ENCODE data around the gene RERE. TPM values are rescaled to one million over a fixed set of nuclear protein-coding genes. Genes with fewer than 3 reads are reported as not detected.
A peak's percentile ranks its signal among the peaks of the same experiment; 100 is the strongest.

RERE gene
- total RNA-seq, 4 donors from 2014 or later, result 86.4 to 111 (median 103) TPM

DNA sequence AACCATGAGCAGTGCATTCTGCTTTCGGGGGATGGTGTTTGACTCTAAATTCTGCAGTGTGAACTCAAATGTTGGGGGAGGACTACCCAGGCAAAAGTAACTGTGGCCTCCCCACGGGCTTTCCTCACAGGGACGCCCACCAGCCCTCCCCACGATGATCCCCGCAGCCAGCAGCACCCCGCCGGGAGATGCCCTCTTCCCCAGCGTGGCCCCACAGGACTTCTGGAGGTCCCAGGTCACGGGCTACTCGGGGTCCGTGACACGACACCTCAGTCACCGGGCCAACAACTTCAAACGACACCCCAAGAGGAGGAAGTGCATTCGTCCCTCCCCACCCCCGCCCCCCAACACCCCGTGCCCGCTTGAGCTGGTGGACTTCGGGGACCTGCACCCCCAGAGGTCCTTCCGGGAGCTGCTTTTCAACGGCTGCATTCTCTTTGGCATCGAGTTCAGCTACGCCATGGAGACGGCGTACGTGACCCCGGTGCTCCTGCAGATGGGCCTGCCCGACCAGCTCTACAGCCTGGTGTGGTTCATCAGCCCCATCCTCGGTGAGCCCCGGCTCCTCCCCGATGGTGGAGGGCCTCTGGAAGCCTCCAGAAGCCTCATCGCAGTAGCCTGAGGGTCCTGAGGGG is 493.1 kb downstream of the RERE start:
- no peaks in the 10 kb centered on the region for H3K9me3 ChIP-seq
- TF ChIP-seq, protein P1, sequence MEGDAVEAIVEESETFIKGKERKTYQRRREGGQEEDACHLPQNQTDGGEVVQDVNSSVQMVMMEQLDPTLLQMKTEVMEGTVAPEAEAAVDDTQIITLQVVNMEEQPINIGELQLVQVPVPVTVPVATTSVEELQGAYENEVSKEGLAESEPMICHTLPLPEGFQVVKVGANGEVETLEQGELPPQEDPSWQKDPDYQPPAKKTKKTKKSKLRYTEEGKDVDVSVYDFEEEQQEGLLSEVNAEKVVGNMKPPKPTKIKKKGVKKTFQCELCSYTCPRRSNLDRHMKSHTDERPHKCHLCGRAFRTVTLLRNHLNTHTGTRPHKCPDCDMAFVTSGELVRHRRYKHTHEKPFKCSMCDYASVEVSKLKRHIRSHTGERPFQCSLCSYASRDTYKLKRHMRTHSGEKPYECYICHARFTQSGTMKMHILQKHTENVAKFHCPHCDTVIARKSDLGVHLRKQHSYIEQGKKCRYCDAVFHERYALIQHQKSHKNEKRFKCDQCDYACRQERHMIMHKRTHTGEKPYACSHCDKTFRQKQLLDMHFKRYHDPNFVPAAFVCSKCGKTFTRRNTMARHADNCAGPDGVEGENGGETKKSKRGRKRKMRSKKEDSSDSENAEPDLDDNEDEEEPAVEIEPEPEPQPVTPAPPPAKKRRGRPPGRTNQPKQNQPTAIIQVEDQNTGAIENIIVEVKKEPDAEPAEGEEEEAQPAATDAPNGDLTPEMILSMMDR (IDR thresholded peaks at IDR 0.05), result no peak
- TF ChIP-seq POLR2A (IDR thresholded peaks at IDR 0.05) (no peak), EP300 (IDR thresholded peaks at IDR 0.05) (no peak)
- peaks cover 0 to 42% (median 0%) of the 10 kb centered on the region in 3 donors for H3K36me3 ChIP-seq
- H3K4me3 ChIP-seq, result no peak overlapping the region
- WGBS, 2 donors, result 84 to 88% methylated on average over 24 to 27 of the region's 32 CpGs
- no peak overlapping the region for H3K27ac ChIP-seq
- no peaks in the 10 kb centered on the region for H3K4me1 ChIP-seq
- no peaks in the 10 kb centered on the region for H3K27me3 ChIP-seq
- DNase-seq (ENCODE audit: low spot score in 2 of 2), result no peak

DNA sequence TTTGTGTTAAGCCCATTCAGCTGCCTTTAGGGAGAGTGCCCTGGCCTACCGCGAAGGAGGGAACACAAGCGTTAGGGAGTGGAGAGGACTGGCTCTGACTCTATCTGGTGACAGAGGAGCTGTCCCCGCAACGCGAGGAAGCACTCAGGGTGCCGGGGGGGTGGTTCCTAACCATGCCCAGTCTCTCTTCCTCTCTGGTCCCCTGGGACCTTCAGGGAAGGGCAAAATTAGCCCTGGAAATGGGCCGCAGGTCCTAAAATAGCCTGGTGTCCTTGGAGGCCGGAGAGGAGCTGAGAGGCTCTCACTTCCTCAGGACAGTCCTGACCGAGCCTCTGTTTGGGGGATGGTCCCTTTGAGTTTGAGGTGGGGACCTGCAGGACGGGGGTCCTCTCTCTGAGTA is 493.7 kb downstream of the RERE start:
- TF ChIP-seq POLR2A (IDR thresholded peaks at IDR 0.05) (no peak), EP300 (IDR thresholded peaks at IDR 0.05) (no peak)
- TF ChIP-seq, protein P1 (IDR thresholded peaks at IDR 0.05), result no peak
- Histone ChIP-seq H3K27me3 (no peaks in the 10 kb centered on the region), H3K27ac (no peak overlapping the region), H3K9me3 (no peaks in the 10 kb centered on the region), H3K4me1 (peaks cover 0 to 2% (median under 1%) of the 10 kb centered on the region in 4 donors), H3K36me3 (peaks cover 0 to 40% (median 0%) of the 10 kb centered on the region in 3 donors), H3K4me3 (no peak overlapping the region)
- WGBS, 2 donors, result 71 to 74% methylated on average over 11 of the region's 11 CpGs
- DNase-seq (ENCODE audit: low spot score in 2 of 2), result no peak

DNA sequence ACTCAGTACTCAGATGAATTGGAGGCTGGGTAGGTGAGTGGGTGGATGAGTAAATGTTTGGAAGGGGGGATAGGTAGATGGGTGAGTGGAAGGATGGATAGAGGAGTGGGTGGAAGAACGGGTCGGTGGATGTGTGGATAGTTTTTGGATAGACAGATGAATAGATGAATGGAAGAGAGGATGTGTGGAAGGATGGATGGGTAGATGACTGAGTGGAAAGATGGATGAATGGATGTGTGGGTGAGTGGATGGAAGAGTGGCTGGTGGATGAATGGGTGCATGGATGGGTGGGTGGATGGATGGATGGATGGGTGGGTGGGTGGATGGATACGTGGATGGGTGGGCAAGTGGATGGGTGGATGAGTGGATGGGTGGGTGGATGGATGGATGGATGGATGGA is 495.8 kb downstream of the RERE start:
- Histone ChIP-seq H3K4me3 (no peak overlapping the region), H3K27me3 (no peaks in the 10 kb centered on the region), H3K36me3 (peaks cover 0 to 20% (median 0%) of the 10 kb centered on the region in 3 donors), H3K27ac (no peak overlapping the region), H3K9me3 (no peaks in the 10 kb centered on the region), H3K4me1 (peaks cover 0 to 17% (median 7%) of the 10 kb centered on the region in 4 donors)
- 80 to 86% methylated on average over 3 of the region's 3 CpGs for WGBS, 2 donors
- no peak for DNase-seq (ENCODE audit: low spot score in 2 of 2)
- TF ChIP-seq EP300 (IDR thresholded peaks at IDR 0.05), result no peak
- TF ChIP-seq, protein P1 (IDR thresholded peaks at IDR 0.05), result no peak
- no peak for TF ChIP-seq POLR2A (IDR thresholded peaks at IDR 0.05)

DNA sequence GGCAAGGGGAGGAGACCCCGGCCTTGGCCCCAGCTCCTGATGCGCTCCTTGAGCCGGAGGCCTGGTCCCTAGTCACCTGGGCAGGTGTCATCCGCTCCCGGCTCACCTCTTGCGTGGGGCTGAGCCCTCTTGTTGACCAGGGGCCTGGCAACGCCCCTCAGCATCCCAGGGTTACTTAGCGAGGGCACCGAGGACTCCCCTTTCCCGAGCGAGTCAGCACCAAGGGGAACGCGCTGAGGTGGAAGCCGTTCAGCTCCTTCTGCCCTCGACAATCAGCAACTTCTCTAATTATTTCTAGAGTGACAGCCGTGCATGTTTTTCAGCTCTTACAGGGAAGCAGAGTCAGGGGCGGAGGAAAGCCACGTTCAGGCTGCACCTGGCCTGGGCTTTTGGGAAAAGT is 499.0 kb downstream of the RERE start:
- Histone ChIP-seq H3K4me3 (peak overlapping the region; percentile 59 to 73 (median 70)), H3K9me3 (no peaks in the 10 kb centered on the region), H3K36me3 (no peaks in the 10 kb centered on the region), H3K27ac (peak overlapping the region in 3 of 4 donors; percentile 37 to 80 (median 59)), H3K4me1 (peaks cover 0 to 29% (median 9%) of the 10 kb centered on the region in 4 donors), H3K27me3 (peaks cover 0 to 11% of the 10 kb centered on the region in 2 donors)
- DNase-seq (ENCODE audit: low spot score in 2 of 2), result no peak
- TF ChIP-seq POLR2A (IDR thresholded peaks at IDR 0.05) (no peak), EP300 (IDR thresholded peaks at IDR 0.05) (no peak)
- TF ChIP-seq, protein P1 (IDR thresholded peaks at IDR 0.05), result no peak
- WGBS, 2 donors, result 28 to 30% methylated on average over 8 to 17 of the region's 18 CpGs

- Histone ChIP-seq H3K27me3 (peaks cover 0 to 11% of the 10 kb centered on the region in 2 donors), H3K27ac (peak within 1 kb of the TSS in 3 of 4 donors; percentile 37 to 80 (median 59)), H3K4me1 (peaks cover 0 to 29% (median 9%) of the 10 kb centered on the region in 4 donors), H3K36me3 (no peaks in the 10 kb centered on the region), H3K9me3 (no peaks in the 10 kb centered on the region), H3K4me3 (peak within 1 kb of the TSS; percentile 59 to 73 (median 70))
- TF ChIP-seq, protein P1 (IDR thresholded peaks at IDR 0.05), result peak in 2 of 5 experiments; percentile 13 to 23
- TF ChIP-seq POLR2A (IDR thresholded peaks at IDR 0.05) (peak; percentile 1 to 65), EP300 (IDR thresholded peaks at IDR 0.05) (peak in 1 of 2 donors; percentile 71)
- DNase-seq (ENCODE audit: low spot score in 2 of 2), result peak; percentile 64 to 66
- WGBS, 2 donors, result 10 to 16% methylated on average over 28 to 63 of the region's 75 CpGs
Measured at GRCh38 chr1:8317647-8318381, 499.6 kb downstream of the RERE start, which contains the start of gene SLC45A1. Gene SLC45A1 (plus strand): TSS chr1:8318114. CDS start chr1:8324330, 6,216 bp downstream.
